Astrocyte (in vitro differentiated cells and primary cell): ENCODE data around the gene PPP2R5A. TPM values are rescaled to one million over a fixed set of nuclear protein-coding genes. Genes with fewer than 3 reads are reported as not detected.

Source experiments
- DNase-seq: peaks from one replicate; pipeline ENCODE4 v3.0.0-alpha.2; 2010; ENCODE audit warnings: low read depth
- FAIRE-seq: peaks from 2 replicates; lab custom pipeline; 2011; peaks lifted over from hg19 to GRCh38; lab: Jason Lieb, UNC
- H2AFZ ChIP-seq: 2 replicates; pipeline ENCODE4 v1.6.0; 2012; ENCODE audit warnings: low read depth, low read length, inconsistent platforms
- H3K27ac ChIP-seq: 2 replicates; pipeline ENCODE4 v1.5.1; 2011; ENCODE audit warnings: low read depth, low read length, inconsistent platforms
- H3K27me3 ChIP-seq: 2 replicates; pipeline ENCODE4 v1.6.0; 2011; ENCODE audit warnings: low read length, inconsistent platforms; ENCODE audit not compliant: insufficient read depth
- H3K36me3 ChIP-seq: 2 replicates; pipeline ENCODE4 v1.5.1; 2011; ENCODE audit warnings: low read length, inconsistent platforms; ENCODE audit not compliant: insufficient read depth
- H3K4me1 ChIP-seq: 2 replicates; pipeline ENCODE4 v1.5.1; 2011; ENCODE audit warnings: low read length, inconsistent platforms; ENCODE audit not compliant: insufficient read depth
- H3K4me2 ChIP-seq: 2 replicates; pipeline ENCODE4 v1.6.0; 2012; ENCODE audit warnings: low read length, inconsistent platforms
- H3K4me3 ChIP-seq: 2 replicates; pipeline ENCODE4 v1.5.1; 2011; ENCODE audit warnings: low read depth, mild to moderate bottlenecking, low read length, inconsistent platforms; ENCODE audit not compliant: insufficient read depth
- H3K79me2 ChIP-seq: 2 replicates; pipeline ENCODE4 v1.6.0; 2012; ENCODE audit warnings: mild to moderate bottlenecking, low read length, inconsistent platforms; ENCODE audit not compliant: insufficient read depth
- H3K9ac ChIP-seq: 2 replicates; pipeline ENCODE4 v1.6.0; 2012; ENCODE audit warnings: mild to moderate bottlenecking, low read length, inconsistent platforms
- H3K9me3 ChIP-seq: 2 replicates; pipeline ENCODE4 v1.5.1; 2012; ENCODE audit warnings: low read depth, mild to moderate bottlenecking, low read length, inconsistent platforms; ENCODE audit not compliant: insufficient read depth
- H4K20me1 ChIP-seq: 2 replicates; pipeline ENCODE4 v1.6.0; 2012; ENCODE audit warnings: low read length, inconsistent platforms; ENCODE audit not compliant: insufficient read depth
- H3K27ac Mint-ChIP-seq: one replicate; pipeline ENCODE4 v1.8.0; 2021; ENCODE audit warnings: mild to moderate bottlenecking, mixed read lengths; ENCODE audit not compliant: unreplicated experiment
- H3K27me3 Mint-ChIP-seq: one replicate; pipeline ENCODE4 v1.8.0; 2021; ENCODE audit warnings: low read depth, mixed read lengths; ENCODE audit not compliant: unreplicated experiment
- H3K36me3 Mint-ChIP-seq: one replicate; pipeline ENCODE4 v1.8.0; 2021; ENCODE audit warnings: low read depth, mixed read lengths; ENCODE audit not compliant: unreplicated experiment
- H3K4me1 Mint-ChIP-seq: one replicate; pipeline ENCODE4 v1.8.0; 2021; ENCODE audit warnings: low read depth, mixed read lengths; ENCODE audit not compliant: unreplicated experiment
- H3K4me3 Mint-ChIP-seq: one replicate; pipeline ENCODE4 v1.8.0; 2021; ENCODE audit warnings: mild to moderate bottlenecking, moderate library complexity, mixed read lengths; ENCODE audit not compliant: unreplicated experiment
- H3K9me3 Mint-ChIP-seq: one replicate; pipeline ENCODE4 v1.8.0; 2021; ENCODE audit warnings: mild to moderate bottlenecking, mixed read lengths; ENCODE audit not compliant: unreplicated experiment
- EZH2 ChIP-seq: IDR thresholded peaks from 2 replicates; pipeline ENCODE4 v1.6.1; 2012; ENCODE audit warnings: mild to moderate bottlenecking, low read length, inconsistent platforms; ENCODE audit not compliant: insufficient read depth
- total RNA-seq: library from RNA; stranded (reverse); gene quantifications from 2 replicates; pipeline ENCODE4 v1.2.1, GENCODE V29; 2021
- TF ChIP-seq, protein P1 (sequence below): IDR thresholded peaks from 2 replicates; pipeline ENCODE4 v1.5.1; 2011; ENCODE audit warnings: low read depth, mild to moderate bottlenecking, inconsistent platforms, low read length, moderate library complexity; ENCODE audit not compliant: insufficient read depth

PPP2R5A gene
- total RNA-seq, 1 donor from 2014 or later, result 13.2 TPM

DNA sequence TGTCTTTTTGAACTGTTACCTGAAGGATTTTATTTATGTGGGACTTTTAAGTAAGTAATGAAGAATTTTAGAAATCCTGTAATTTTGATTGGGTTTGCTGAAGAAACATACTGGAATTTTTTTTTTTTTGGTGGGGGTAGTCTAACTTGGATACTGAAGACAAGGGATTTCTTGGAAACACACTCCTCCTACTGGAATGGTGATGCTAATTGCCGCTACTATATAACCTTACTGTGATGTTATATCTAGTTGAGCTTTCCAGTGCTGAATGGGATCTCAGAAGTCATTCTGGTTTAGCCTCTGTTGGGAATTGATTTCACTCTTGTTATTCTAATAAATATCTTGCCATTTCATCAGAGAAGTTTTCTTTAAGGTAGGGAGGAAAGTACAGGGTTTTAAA lies 8.4 kb downstream of the PPP2R5A start:
- Mint-ChIP-seq H3K27ac (no peak overlapping the region), H3K36me3 (no peaks in the 10 kb centered on the region), H3K4me3 (no peak overlapping the region), H3K9me3 (no peaks in the 10 kb centered on the region), H3K27me3 (no peaks in the 10 kb centered on the region), H3K4me1 (peaks cover 10% of the 10 kb centered on the region)
- no peaks in the 10 kb centered on the region for H3K9me3 ChIP-seq
- no peak overlapping the region for H3K27ac ChIP-seq
- H3K9ac ChIP-seq, result no peak overlapping the region
- H3K36me3 ChIP-seq, result no peaks in the 10 kb centered on the region
- TF ChIP-seq, protein P1, sequence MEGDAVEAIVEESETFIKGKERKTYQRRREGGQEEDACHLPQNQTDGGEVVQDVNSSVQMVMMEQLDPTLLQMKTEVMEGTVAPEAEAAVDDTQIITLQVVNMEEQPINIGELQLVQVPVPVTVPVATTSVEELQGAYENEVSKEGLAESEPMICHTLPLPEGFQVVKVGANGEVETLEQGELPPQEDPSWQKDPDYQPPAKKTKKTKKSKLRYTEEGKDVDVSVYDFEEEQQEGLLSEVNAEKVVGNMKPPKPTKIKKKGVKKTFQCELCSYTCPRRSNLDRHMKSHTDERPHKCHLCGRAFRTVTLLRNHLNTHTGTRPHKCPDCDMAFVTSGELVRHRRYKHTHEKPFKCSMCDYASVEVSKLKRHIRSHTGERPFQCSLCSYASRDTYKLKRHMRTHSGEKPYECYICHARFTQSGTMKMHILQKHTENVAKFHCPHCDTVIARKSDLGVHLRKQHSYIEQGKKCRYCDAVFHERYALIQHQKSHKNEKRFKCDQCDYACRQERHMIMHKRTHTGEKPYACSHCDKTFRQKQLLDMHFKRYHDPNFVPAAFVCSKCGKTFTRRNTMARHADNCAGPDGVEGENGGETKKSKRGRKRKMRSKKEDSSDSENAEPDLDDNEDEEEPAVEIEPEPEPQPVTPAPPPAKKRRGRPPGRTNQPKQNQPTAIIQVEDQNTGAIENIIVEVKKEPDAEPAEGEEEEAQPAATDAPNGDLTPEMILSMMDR, result peak; percentile 19
- TF ChIP-seq EZH2, result no peak
- H4K20me1 ChIP-seq, result peaks cover 51% of the 10 kb centered on the region
- no peaks in the 10 kb centered on the region for H3K27me3 ChIP-seq
- no peak overlapping the region for H3K4me3 ChIP-seq
- peaks cover 9% of the 10 kb centered on the region for H3K4me1 ChIP-seq
- H3K4me2 ChIP-seq, result no peak overlapping the region
- peaks cover 50% of the 10 kb centered on the region for H3K79me2 ChIP-seq
- DNase-seq (no peak), FAIRE-seq (no peak)
- no peak overlapping the region for H2AFZ ChIP-seq

DNA sequence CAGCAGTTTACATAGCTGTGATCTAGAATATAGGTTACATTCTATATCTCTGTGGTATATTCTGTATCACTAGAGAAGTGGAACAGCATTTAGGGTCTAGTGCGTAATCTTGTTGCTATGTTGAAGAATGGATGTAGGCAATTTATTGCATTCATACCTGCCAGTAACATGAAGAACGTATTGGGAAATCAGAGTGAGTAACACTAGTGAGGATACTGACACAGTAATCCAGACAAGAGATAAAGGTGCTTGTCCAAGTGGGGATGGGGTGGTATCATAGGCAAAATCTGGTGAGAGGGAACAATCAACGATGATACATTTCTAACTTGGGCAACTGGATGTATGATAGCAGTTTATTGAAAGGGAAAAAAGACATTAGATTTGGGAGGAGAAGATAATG lies 9.8 kb downstream of the PPP2R5A start:
- H3K27ac ChIP-seq, result no peak overlapping the region
- Mint-ChIP-seq H3K27ac (no peak overlapping the region), H3K9me3 (no peaks in the 10 kb centered on the region), H3K4me3 (no peak overlapping the region), H3K4me1 (peaks cover 8% of the 10 kb centered on the region), H3K36me3 (no peaks in the 10 kb centered on the region), H3K27me3 (no peaks in the 10 kb centered on the region)
- no peaks in the 10 kb centered on the region for H3K27me3 ChIP-seq
- H3K4me1 ChIP-seq, result peaks cover 5% of the 10 kb centered on the region
- H3K36me3 ChIP-seq, result no peaks in the 10 kb centered on the region
- H3K79me2 ChIP-seq, result peaks cover 48% of the 10 kb centered on the region
- TF ChIP-seq, protein P1, result no peak
- no peak for TF ChIP-seq EZH2
- FAIRE-seq (no peak), DNase-seq (no peak)
- H3K4me2 ChIP-seq, result no peak overlapping the region
- H3K9me3 ChIP-seq, result no peaks in the 10 kb centered on the region
- H4K20me1 ChIP-seq, result peaks cover 45% of the 10 kb centered on the region
- H2AFZ ChIP-seq, result no peak overlapping the region
- H3K4me3 ChIP-seq, result no peak overlapping the region
- H3K9ac ChIP-seq, result no peak overlapping the region

DNA sequence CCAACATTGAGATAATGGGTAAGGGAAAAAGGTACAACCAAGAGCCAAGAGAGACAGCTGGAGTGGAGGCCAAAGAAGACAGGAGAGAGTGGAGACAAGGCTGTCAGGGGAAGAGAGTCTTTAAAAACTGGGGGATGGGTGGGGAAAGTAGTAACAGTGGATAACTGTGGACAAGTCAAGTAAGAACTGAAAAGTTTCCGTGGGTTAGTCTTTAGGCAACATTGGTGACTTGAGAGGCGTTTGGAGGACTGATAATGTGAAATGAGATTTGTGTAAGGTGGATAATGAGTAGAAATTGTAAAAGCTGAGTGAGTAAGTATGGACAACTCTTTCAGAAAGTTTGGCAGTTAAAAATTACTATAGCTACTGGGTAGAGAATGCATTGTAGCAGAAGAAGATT lies 10.4 kb downstream of the PPP2R5A start:
- no peak for DNase-seq
- Histone ChIP-seq H3K4me1 (peaks cover 5% of the 10 kb centered on the region), H2AFZ (no peak overlapping the region), H3K36me3 (no peaks in the 10 kb centered on the region), H4K20me1 (peaks cover 42% of the 10 kb centered on the region), H3K9me3 (no peaks in the 10 kb centered on the region), H3K27me3 (no peaks in the 10 kb centered on the region), H3K4me3 (no peak overlapping the region), H3K79me2 (peaks cover 48% of the 10 kb centered on the region), H3K4me2 (no peak overlapping the region), H3K9ac (no peak overlapping the region), H3K27ac (no peak overlapping the region)
- no peaks in the 10 kb centered on the region for H3K9me3 Mint-ChIP-seq
- H3K27ac Mint-ChIP-seq, result no peak overlapping the region
- no peak for TF ChIP-seq EZH2
- TF ChIP-seq, protein P1, result no peak
- no peaks in the 10 kb centered on the region for H3K36me3 Mint-ChIP-seq
- FAIRE-seq, result no peak
- peaks cover 7% of the 10 kb centered on the region for H3K4me1 Mint-ChIP-seq
- H3K4me3 Mint-ChIP-seq, result no peak overlapping the region
- H3K27me3 Mint-ChIP-seq, result no peaks in the 10 kb centered on the region
